CD4-positive, alpha-beta T cell (primary cell): ENCODE data around the gene C13orf42. TPM values are rescaled to one million over a fixed set of nuclear protein-coding genes. Genes with fewer than 3 reads are reported as not detected.

ENCODE experiments used
- ATAC-seq: fragments of 200-7000 bp; cut with Tn5 transposase; one replicate; pipeline ENCODE4 v1.10.0; 2022; ENCODE audit warnings: mild to moderate bottlenecking; ENCODE audit not compliant: poor library complexity
- CTCF ChIA-PET: fragments of 350-600 bp; sonication (Branson Sonifier 250); formaldehyde crosslinking; loops from one replicate; lab custom pipeline; 2021; ENCODE audit warnings: antibody characterized with exemption, inconsistent platforms; lab: Charles Lee
- POLR2A ChIA-PET: fragments of 350-600 bp; sonication (Branson Sonifier 250); formaldehyde crosslinking; loops from one replicate; lab custom pipeline; 2021; ENCODE audit warnings: antibody characterized with exemption, inconsistent platforms; lab: Charles Lee
- DNase-seq, 14 experiments: peaks; one replicate each; pipeline ENCODE4 v3.0.0-alpha.2; 2013 to 2020; ENCODE audit warnings: mixed read lengths in 2 of 14
- H3K27ac ChIP-seq, 2 donors: one replicate each; pipeline versions ENCODE4 v1.5.1 to v1.7.0; 2013; ENCODE audit warnings: low read length in 2 of 2, low read depth in 1 of 2, mild to moderate bottlenecking in 1 of 2
- H3K27me3 ChIP-seq, 2 experiments: 1 replicate in 1 of 2; 2 replicates in 1 of 2; pipeline versions ENCODE4 v1.6.1 to v1.7.0; 2013; ENCODE audit warnings: low read length in 2 of 2, control low read depth in 1 of 2, mild to moderate bottlenecking in 1 of 2, moderate library complexity in 1 of 2; ENCODE audit not compliant: insufficient read depth in 2 of 2, control insufficient read depth in 1 of 2
- H3K36me3 ChIP-seq: one replicate; pipeline ENCODE4 v1.6.1; 2013; ENCODE audit warnings: low read length, control low read depth; ENCODE audit not compliant: insufficient read depth
- H3K4me1 ChIP-seq: one replicate; pipeline ENCODE4 v1.6.1; 2013; ENCODE audit warnings: low read length, control low read depth; ENCODE audit not compliant: insufficient read depth
- H3K4me3 ChIP-seq: one replicate; pipeline ENCODE4 v1.5.1; 2013; ENCODE audit warnings: mild to moderate bottlenecking, low read length, moderate library complexity
- H3K9me3 ChIP-seq, 2 experiments: 1 replicate in 1 of 2; 2 replicates in 1 of 2; pipeline versions ENCODE4 v1.6.1 to v1.7.0; 2013; ENCODE audit warnings: low read length in 2 of 2, mild to moderate bottlenecking in 2 of 2, control low read depth in 1 of 2, moderate library complexity in 1 of 2; ENCODE audit not compliant: control insufficient read depth in 1 of 2, insufficient read depth in 1 of 2
- H3K27ac Mint-ChIP-seq: one replicate; pipeline ENCODE4 v1.8.0; 2020; ENCODE audit warnings: mixed read lengths
- H3K27me3 Mint-ChIP-seq: one replicate; pipeline ENCODE4 v1.8.0; 2021; ENCODE audit warnings: mixed read lengths
- H3K36me3 Mint-ChIP-seq: one replicate; pipeline ENCODE4 v1.8.0; 2021; ENCODE audit warnings: low read depth, mixed read lengths
- H3K4me1 Mint-ChIP-seq: one replicate; pipeline ENCODE4 v1.8.0; 2021; ENCODE audit warnings: low read depth, mixed read lengths
- H3K4me3 Mint-ChIP-seq: one replicate; pipeline ENCODE4 v1.8.0; 2020; ENCODE audit warnings: mild to moderate bottlenecking, mixed read lengths
- H3K9me3 Mint-ChIP-seq: one replicate; pipeline ENCODE4 v1.8.0; 2020; ENCODE audit warnings: mixed read lengths
- CTCF ChIP-seq: fragments of 200-600 bp; IDR thresholded peaks from one replicate; pipeline ENCODE4 v1.8.0; 2022; ENCODE audit warnings: antibody characterized with exemption, mild to moderate bottlenecking
- intact Hi-C, 2 experiments: fragments of 100-400 bp; cut with DNase I in 1 of 2; cut with micrococcal nuclease in 1 of 2; formaldehyde crosslinking; loops; one replicate each; pipeline versions ENCODE4 v1.15.1 to v1.9.0; 2023 to 2025; cut with DNase I, micrococcal nuclease
- total RNA-seq, 174 experiments: library from RNA in 2 of 174; stranded (reverse) in 2 of 174; gene quantifications; one replicate each; pipeline ENCODE4 v1.2.3 and lab custom pipeline; 2021 to 2026

Gene C13orf42
- total RNA-seq, 2 experiments from 2014 or later: not detected

- Mint-ChIP-seq H3K27ac (no peak overlapping the region), H3K9me3 (no peaks in the 10 kb centered on the region), H3K36me3 (no peaks in the 10 kb centered on the region), H3K4me3 (no peak overlapping the region), H3K27me3 (peaks cover 14% of the 10 kb centered on the region), H3K4me1 (no peaks in the 10 kb centered on the region)
- TF ChIP-seq CTCF: no peak
- ChIA-PET POLR2A (no interaction called here), CTCF (no interaction called here)
- Histone ChIP-seq H3K4me1 (no peaks in the 10 kb centered on the region), H3K4me3 (no peak overlapping the region), H3K27ac (no peak overlapping the region), H3K9me3 (peaks cover 0 to 5% of the 10 kb centered on the region in 2 experiments), H3K36me3 (no peaks in the 10 kb centered on the region), H3K27me3 (peaks cover 0 to 5% of the 10 kb centered on the region in 2 experiments)
- ATAC-seq (no peak), DNase-seq (no peak)
- intact Hi-C loops: no loop called here
Measured at GRCh38 chr13:51136276-51136980, 25.4 kb upstream of the C13orf42 start.

GRCh38 chr13:51134763-51135365, 23.8 kb upstream of the C13orf42 start:
- peaks cover 0 to 5% of the 10 kb centered on the region in 2 experiments for H3K27me3 ChIP-seq
- no peak for TF ChIP-seq CTCF
- no peak for ATAC-seq
- Mint-ChIP-seq H3K4me1 (no peaks in the 10 kb centered on the region), H3K4me3 (no peak overlapping the region), H3K27me3 (peaks cover 14% of the 10 kb centered on the region), H3K27ac (no peak overlapping the region), H3K9me3 (peaks cover 4% of the 10 kb centered on the region), H3K36me3 (no peaks in the 10 kb centered on the region)
- DNase-seq: no peak
- ChIA-PET CTCF (no interaction called here), POLR2A (no interaction called here)
- no peak overlapping the region for H3K27ac ChIP-seq
- intact Hi-C loops: no loop called here
- H3K4me3 ChIP-seq: no peak overlapping the region
- peaks cover 4 to 5% of the 10 kb centered on the region in 2 experiments for H3K9me3 ChIP-seq
- H3K4me1 ChIP-seq: no peaks in the 10 kb centered on the region
- no peaks in the 10 kb centered on the region for H3K36me3 ChIP-seq

- ATAC-seq: no peak
- DNase-seq: no peak
- POLR2A ChIA-PET: no interaction called here
- Mint-ChIP-seq H3K27me3 (peaks cover 5% of the 10 kb centered on the region), H3K4me3 (no peak overlapping the region), H3K4me1 (peaks cover 4% of the 10 kb centered on the region), H3K27ac (no peak overlapping the region), H3K36me3 (no peaks in the 10 kb centered on the region), H3K9me3 (peaks cover 10% of the 10 kb centered on the region)
- intact Hi-C loops: no loop called here
- Histone ChIP-seq H3K4me1 (no peaks in the 10 kb centered on the region), H3K4me3 (no peak overlapping the region), H3K9me3 (peaks cover 4 to 5% of the 10 kb centered on the region in 2 experiments), H3K27ac (no peak overlapping the region), H3K27me3 (no peaks in the 10 kb centered on the region), H3K36me3 (no peaks in the 10 kb centered on the region)
- CTCF ChIA-PET: no interaction called here
- TF ChIP-seq CTCF: no peak
Measured at GRCh38 chr13:51130348-51130747, 19.3 kb upstream of the C13orf42 start.
